Skeletal muscle satellite cell (primary cell): ENCODE data around the gene SGO1.

Experiments used
- H3K27me3 ChIP-seq: 2 replicates; pipeline ENCODE4 v1.7.0; 2013; ENCODE audit warnings: low read length; ENCODE audit not compliant: control insufficient read depth, insufficient read depth
- H3K36me3 ChIP-seq: 2 replicates; pipeline ENCODE4 v1.7.0; 2013; ENCODE audit warnings: mild to moderate bottlenecking, control low read depth, low read length; ENCODE audit not compliant: insufficient read depth
- H3K4me1 ChIP-seq: 2 replicates; pipeline ENCODE4 v1.7.0; 2013; ENCODE audit warnings: low read length; ENCODE audit not compliant: control insufficient read depth, insufficient read depth
- H3K4me2 ChIP-seq: 2 replicates; pipeline ENCODE4 v1.7.0; 2013; ENCODE audit warnings: mild to moderate bottlenecking, low read length
- H3K4me3 ChIP-seq: 2 replicates; pipeline ENCODE4 v1.7.0; 2013; ENCODE audit warnings: low read length
- H3K9ac ChIP-seq: 2 replicates; pipeline ENCODE4 v1.7.0; 2013; ENCODE audit warnings: mild to moderate bottlenecking, low read depth, low read length, moderate library complexity
- H3K9me3 ChIP-seq: replicated peaks from 2 replicates; pipeline ENCODE4 v1.7.0; 2013; ENCODE audit warnings: mild to moderate bottlenecking, control low read depth, low read length

The SGO1 gene

DNA sequence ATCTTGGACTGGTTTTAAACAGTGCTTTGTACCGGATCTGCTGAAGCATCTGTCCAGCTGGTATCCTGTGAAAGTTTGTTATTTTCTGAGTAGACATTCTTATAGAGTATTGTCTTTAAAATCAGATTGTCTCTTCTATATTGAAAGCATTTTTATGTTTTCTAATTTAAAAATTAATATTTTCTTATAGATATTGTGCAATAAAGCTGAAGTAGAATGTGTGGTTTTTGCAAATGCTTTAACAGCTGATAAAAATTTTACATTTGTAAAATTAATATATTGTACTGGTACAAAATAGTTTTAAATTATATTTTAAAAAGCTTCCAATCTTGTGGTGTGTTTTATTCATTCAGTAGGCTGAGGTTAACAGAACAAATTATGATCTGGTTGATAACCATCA lies 31.9 kb downstream of the SGO1 start:
- Histone ChIP-seq H3K9ac (no peak overlapping the region), H3K27me3 (no peaks in the 10 kb centered on the region), H3K9me3 (no peaks in the 10 kb centered on the region), H3K4me1 (no peaks in the 10 kb centered on the region), H3K36me3 (peaks cover 9% of the 10 kb centered on the region), H3K4me2 (no peak overlapping the region), H3K4me3 (no peak overlapping the region)

- Histone ChIP-seq H3K9ac (no peak overlapping the region), H3K27me3 (no peaks in the 10 kb centered on the region), H3K4me1 (no peaks in the 10 kb centered on the region), H3K4me2 (no peak overlapping the region), H3K9me3 (no peaks in the 10 kb centered on the region), H3K36me3 (no peaks in the 10 kb centered on the region), H3K4me3 (no peak overlapping the region)
Observed at GRCh38 chr3:20148466-20148865, 37.5 kb downstream of the SGO1 start.

DNA sequence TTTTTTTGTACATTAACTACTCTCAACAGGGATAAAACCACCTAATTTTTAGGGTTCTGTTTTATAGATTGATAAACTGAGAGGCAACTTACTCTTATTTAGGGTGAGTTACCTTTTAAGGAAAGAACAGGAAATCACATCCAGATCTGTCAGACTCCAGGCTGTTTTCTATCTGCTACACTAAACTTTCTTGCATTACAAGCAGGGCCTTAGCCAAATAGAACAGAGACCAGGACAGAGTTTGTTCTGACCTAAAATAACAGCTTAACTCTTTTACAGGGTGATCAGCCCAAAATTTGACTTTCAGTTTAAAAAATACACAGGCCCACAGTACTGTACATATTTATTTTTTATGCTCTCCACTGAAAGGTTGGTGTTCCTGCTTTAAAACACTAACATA lies 38.6 kb downstream of the SGO1 start:
- Histone ChIP-seq H3K4me2 (no peak overlapping the region), H3K27me3 (no peaks in the 10 kb centered on the region), H3K9ac (no peak overlapping the region), H3K36me3 (no peaks in the 10 kb centered on the region), H3K9me3 (no peaks in the 10 kb centered on the region), H3K4me1 (no peaks in the 10 kb centered on the region), H3K4me3 (no peak overlapping the region)

DNA sequence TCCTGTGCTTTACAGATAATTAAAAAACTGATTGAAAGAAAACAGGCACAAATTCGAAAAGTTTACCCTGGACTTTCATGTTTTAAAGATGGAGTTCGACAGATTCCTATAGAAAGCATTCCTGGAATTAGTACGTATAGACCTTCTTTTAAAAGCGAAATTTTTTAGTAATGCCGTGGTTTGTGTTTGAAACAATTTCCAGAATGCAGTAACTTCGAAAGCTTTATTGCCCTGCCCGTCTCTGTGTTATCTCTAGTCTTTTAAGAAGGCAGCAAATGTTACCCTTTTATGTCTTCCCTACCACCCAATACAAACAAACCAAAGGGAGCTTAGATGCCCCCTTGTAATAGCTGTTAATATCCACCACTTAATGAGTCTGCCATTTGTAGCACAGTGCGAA lies 39.7 kb downstream of the SGO1 start:
- Histone ChIP-seq H3K9me3 (no peaks in the 10 kb centered on the region), H3K36me3 (no peaks in the 10 kb centered on the region), H3K4me3 (no peak overlapping the region), H3K9ac (no peak overlapping the region), H3K4me2 (no peak overlapping the region), H3K4me1 (no peaks in the 10 kb centered on the region), H3K27me3 (no peaks in the 10 kb centered on the region)

- no peaks in the 10 kb centered on the region for H3K4me1 ChIP-seq
- no peak overlapping the region for H3K4me2 ChIP-seq
- H3K27me3 ChIP-seq, result no peaks in the 10 kb centered on the region
- no peaks in the 10 kb centered on the region for H3K36me3 ChIP-seq
- no peak overlapping the region for H3K4me3 ChIP-seq
- H3K9me3 ChIP-seq, result no peaks in the 10 kb centered on the region
- no peak overlapping the region for H3K9ac ChIP-seq
Observed at GRCh38 chr3:20145874-20146273, 40.1 kb downstream of the SGO1 start.

DNA sequence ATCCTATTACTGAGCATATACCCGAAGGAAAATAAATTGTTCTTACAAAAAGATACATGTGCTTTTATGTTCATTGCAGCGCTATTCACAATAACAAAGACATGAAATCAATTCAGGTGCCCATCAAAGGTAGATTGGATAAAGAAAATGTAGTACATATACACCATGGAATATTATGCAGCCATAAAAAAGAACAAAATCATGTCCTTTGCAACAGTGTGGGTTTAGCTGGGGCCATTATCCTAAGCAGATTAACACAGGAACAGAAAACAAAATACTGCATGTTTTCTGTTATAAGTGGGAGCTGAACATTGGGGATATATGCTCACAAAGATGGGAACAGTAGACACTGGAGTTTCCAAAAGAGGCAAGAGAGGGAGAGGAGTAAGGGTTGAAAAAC lies 42.5 kb downstream of the SGO1 start:
- peaks cover 2% of the 10 kb centered on the region for H3K36me3 ChIP-seq
- no peaks in the 10 kb centered on the region for H3K9me3 ChIP-seq
- H3K4me2 ChIP-seq, result no peak overlapping the region
- no peaks in the 10 kb centered on the region for H3K4me1 ChIP-seq
- no peaks in the 10 kb centered on the region for H3K27me3 ChIP-seq
- H3K4me3 ChIP-seq, result no peak overlapping the region
- H3K9ac ChIP-seq, result no peak overlapping the region

- H3K9me3 ChIP-seq, result no peaks in the 10 kb centered on the region
- H3K27me3 ChIP-seq, result no peaks in the 10 kb centered on the region
- H3K4me1 ChIP-seq, result no peaks in the 10 kb centered on the region
- no peak overlapping the region for H3K4me3 ChIP-seq
- H3K9ac ChIP-seq, result no peak overlapping the region
- peaks cover 2% of the 10 kb centered on the region for H3K36me3 ChIP-seq
- H3K4me2 ChIP-seq, result no peak overlapping the region
Observed at GRCh38 chr3:20142517-20142916, 43.5 kb downstream of the SGO1 start.

GRCh38 chr3:20141851-20142250 lies 44.2 kb downstream of the SGO1 start:
- no peak overlapping the region for H3K9ac ChIP-seq
- peaks cover 2% of the 10 kb centered on the region for H3K36me3 ChIP-seq
- H3K4me2 ChIP-seq, result no peak overlapping the region
- no peak overlapping the region for H3K4me3 ChIP-seq
- no peaks in the 10 kb centered on the region for H3K27me3 ChIP-seq
- no peaks in the 10 kb centered on the region for H3K4me1 ChIP-seq
- no peaks in the 10 kb centered on the region for H3K9me3 ChIP-seq

DNA sequence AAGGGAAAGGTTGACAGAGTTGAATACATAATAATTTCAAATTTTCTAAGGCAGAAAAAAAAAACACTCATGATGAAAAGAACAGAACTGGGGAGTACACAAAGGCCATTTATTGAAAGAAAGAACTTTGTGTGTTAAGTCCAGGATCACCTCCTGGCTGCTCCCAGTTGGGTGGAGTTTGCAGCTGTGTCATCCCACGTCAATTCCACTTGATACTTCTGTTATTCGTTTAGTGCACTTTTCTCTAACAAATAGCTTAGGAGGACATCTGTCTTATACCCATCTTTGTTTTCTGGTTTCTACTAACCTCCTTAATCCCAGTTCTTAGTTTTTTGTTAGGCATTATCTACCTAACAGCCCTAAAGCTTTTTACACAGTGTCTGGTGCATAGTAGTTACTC lies 44.7 kb downstream of the SGO1 start:
- Histone ChIP-seq H3K9me3 (no peaks in the 10 kb centered on the region), H3K4me1 (no peaks in the 10 kb centered on the region), H3K4me3 (no peak overlapping the region), H3K4me2 (no peak overlapping the region), H3K27me3 (no peaks in the 10 kb centered on the region), H3K9ac (no peak overlapping the region), H3K36me3 (peaks cover 2% of the 10 kb centered on the region)

- H3K27me3 ChIP-seq, result no peaks in the 10 kb centered on the region
- H3K36me3 ChIP-seq, result peaks cover 2% of the 10 kb centered on the region
- H3K4me1 ChIP-seq, result no peaks in the 10 kb centered on the region
- no peak overlapping the region for H3K4me3 ChIP-seq
- H3K9me3 ChIP-seq, result no peaks in the 10 kb centered on the region
- H3K9ac ChIP-seq, result no peak overlapping the region
- H3K4me2 ChIP-seq, result no peak overlapping the region
Observed at GRCh38 chr3:20140881-20141280, 45.1 kb downstream of the SGO1 start.

- Histone ChIP-seq H3K27me3 (no peaks in the 10 kb centered on the region), H3K4me1 (no peaks in the 10 kb centered on the region), H3K4me2 (no peak overlapping the region), H3K36me3 (peaks cover 2% of the 10 kb centered on the region), H3K9me3 (no peaks in the 10 kb centered on the region), H3K4me3 (no peak overlapping the region), H3K9ac (no peak overlapping the region)
Observed at GRCh38 chr3:20137647-20138046, 48.4 kb downstream of the SGO1 start.

DNA sequence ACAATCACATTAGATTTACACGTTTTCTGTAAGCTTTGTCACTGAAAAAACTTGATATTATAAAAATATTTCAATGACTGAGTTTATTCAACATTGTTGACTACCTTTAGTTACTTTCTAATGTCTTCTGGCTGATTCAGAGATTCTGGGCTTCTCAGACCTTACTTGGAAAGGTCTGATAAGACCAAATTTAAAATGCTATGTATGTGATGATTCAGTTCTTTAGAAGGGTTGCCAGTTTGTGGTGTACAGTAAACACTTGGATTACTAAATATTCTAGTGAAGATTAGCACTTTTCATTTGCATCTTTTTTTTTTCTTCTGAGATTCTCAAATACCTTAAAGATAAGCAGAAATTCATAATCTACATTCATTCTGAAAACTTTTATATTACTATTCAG lies 49.8 kb downstream of the SGO1 start:
- H3K9ac ChIP-seq, result no peak overlapping the region
- no peaks in the 10 kb centered on the region for H3K4me1 ChIP-seq
- H3K4me2 ChIP-seq, result no peak overlapping the region
- H3K27me3 ChIP-seq, result no peaks in the 10 kb centered on the region
- H3K4me3 ChIP-seq, result no peak overlapping the region
- H3K36me3 ChIP-seq, result peaks cover 2% of the 10 kb centered on the region
- no peaks in the 10 kb centered on the region for H3K9me3 ChIP-seq
